ENCODE measurements around the gene RAB1A. TPM values are rescaled to one million over a fixed set of nuclear protein-coding genes. Genes with fewer than 3 reads are reported as not detected.

Gene RAB1A
- total RNA-seq, 1 experiment from 2014 or later, result 119 TPM

- Histone ChIP-seq H3K4me3 (ENCODE audit: low read depth, low read length, poor library complexity, severe bottlenecking) (no peak overlapping the region), H3K27me3 (replicated peaks; ENCODE audit: insufficient read depth, low read depth, low read length, poor library complexity) (no peaks in the 10 kb centered on the region), H3K36me3 (ENCODE audit: insufficient read depth, low read length, poor library complexity, severe bottlenecking) (no peaks in the 10 kb centered on the region), H3K9me3 (ENCODE audit: low read depth, low read length, poor library complexity, severe bottlenecking) (no peaks in the 10 kb centered on the region), H3K4me1 (ENCODE audit: insufficient read depth, low read length, poor library complexity, severe bottlenecking) (no peaks in the 10 kb centered on the region), H3K27ac (ENCODE audit: low read depth, low read length, poor library complexity, severe bottlenecking) (no peak overlapping the region)
- TF ChIP-seq, protein P1, sequence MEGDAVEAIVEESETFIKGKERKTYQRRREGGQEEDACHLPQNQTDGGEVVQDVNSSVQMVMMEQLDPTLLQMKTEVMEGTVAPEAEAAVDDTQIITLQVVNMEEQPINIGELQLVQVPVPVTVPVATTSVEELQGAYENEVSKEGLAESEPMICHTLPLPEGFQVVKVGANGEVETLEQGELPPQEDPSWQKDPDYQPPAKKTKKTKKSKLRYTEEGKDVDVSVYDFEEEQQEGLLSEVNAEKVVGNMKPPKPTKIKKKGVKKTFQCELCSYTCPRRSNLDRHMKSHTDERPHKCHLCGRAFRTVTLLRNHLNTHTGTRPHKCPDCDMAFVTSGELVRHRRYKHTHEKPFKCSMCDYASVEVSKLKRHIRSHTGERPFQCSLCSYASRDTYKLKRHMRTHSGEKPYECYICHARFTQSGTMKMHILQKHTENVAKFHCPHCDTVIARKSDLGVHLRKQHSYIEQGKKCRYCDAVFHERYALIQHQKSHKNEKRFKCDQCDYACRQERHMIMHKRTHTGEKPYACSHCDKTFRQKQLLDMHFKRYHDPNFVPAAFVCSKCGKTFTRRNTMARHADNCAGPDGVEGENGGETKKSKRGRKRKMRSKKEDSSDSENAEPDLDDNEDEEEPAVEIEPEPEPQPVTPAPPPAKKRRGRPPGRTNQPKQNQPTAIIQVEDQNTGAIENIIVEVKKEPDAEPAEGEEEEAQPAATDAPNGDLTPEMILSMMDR (conservative IDR thresholded peaks at IDR 0.05; ENCODE audit: low read depth, low read length), result no peak
- TF ChIP-seq EZH2 (IDR thresholded peaks at IDR 0.05; ENCODE audit: borderline replicate concordance, low read depth, low read length, poor library complexity, severe bottlenecking), result no peak
- BruUV-seq (replicated peaks), result no TSS peak
- ChIA-PET CTCF (no interaction called here), POLR2A (ENCODE audit: low non-redundant PET) (interaction anchor here (0.6 kb wide), 1 partner anchor 15 kb away, joined by 3 read pairs; no protein-coding TSS in a partner anchor)
- DNase-seq (ENCODE audit: low spot score), result no peak
- intact Hi-C loops (cut with micrococcal nuclease; ENCODE audit: unreplicated experiment), result no loop called here
Observed at GRCh38 chr2:65049010-65049639, 80.8 kb downstream of the RAB1A start.

- Histone ChIP-seq H3K4me1 (ENCODE audit: insufficient read depth, low read length, poor library complexity, severe bottlenecking) (no peaks in the 10 kb centered on the region), H3K36me3 (ENCODE audit: insufficient read depth, low read length, poor library complexity, severe bottlenecking) (no peaks in the 10 kb centered on the region), H3K9me3 (ENCODE audit: low read depth, low read length, poor library complexity, severe bottlenecking) (no peaks in the 10 kb centered on the region), H3K27me3 (replicated peaks; ENCODE audit: insufficient read depth, low read depth, low read length, poor library complexity) (no peaks in the 10 kb centered on the region), H3K27ac (ENCODE audit: low read depth, low read length, poor library complexity, severe bottlenecking) (no peak overlapping the region), H3K4me3 (ENCODE audit: low read depth, low read length, poor library complexity, severe bottlenecking) (no peak overlapping the region)
- ChIA-PET CTCF (interaction anchor here (0.6 to 1.5 kb wide), 2 partner anchors 18 to 129 kb away, joined by 4 to 9 read pairs; no protein-coding TSS in a partner anchor), POLR2A (ENCODE audit: low non-redundant PET) (interaction anchor here (0.6 kb wide), 1 partner anchor 9 kb away, joined by 3 read pairs; no protein-coding TSS in a partner anchor)
- intact Hi-C loops (cut with micrococcal nuclease; ENCODE audit: unreplicated experiment), result no loop called here
- TF ChIP-seq EZH2 (IDR thresholded peaks at IDR 0.05; ENCODE audit: borderline replicate concordance, low read depth, low read length, poor library complexity, severe bottlenecking), result no peak
- TF ChIP-seq, protein P1 (conservative IDR thresholded peaks at IDR 0.05; ENCODE audit: low read depth, low read length), result no peak
- BruUV-seq (replicated peaks), result no TSS peak
- DNase-seq (ENCODE audit: low spot score), result no peak
Observed at GRCh38 chr2:65046633-65047407, 83.1 kb downstream of the RAB1A start.

GRCh38 chr2:65045651-65046050 lies 84.3 kb downstream of the RAB1A start:
- Histone ChIP-seq H3K27ac (ENCODE audit: low read depth, low read length, poor library complexity, severe bottlenecking) (no peak overlapping the region), H3K36me3 (ENCODE audit: insufficient read depth, low read length, poor library complexity, severe bottlenecking) (no peaks in the 10 kb centered on the region), H3K4me3 (ENCODE audit: low read depth, low read length, poor library complexity, severe bottlenecking) (no peak overlapping the region), H3K27me3 (replicated peaks; ENCODE audit: insufficient read depth, low read depth, low read length, poor library complexity) (no peaks in the 10 kb centered on the region), H3K9me3 (ENCODE audit: low read depth, low read length, poor library complexity, severe bottlenecking) (no peaks in the 10 kb centered on the region), H3K4me1 (ENCODE audit: insufficient read depth, low read length, poor library complexity, severe bottlenecking) (no peaks in the 10 kb centered on the region)
- no TSS peak for BruUV-seq (replicated peaks)
- intact Hi-C loops (cut with micrococcal nuclease; ENCODE audit: unreplicated experiment), result no loop called here
- no peak for TF ChIP-seq EZH2 (IDR thresholded peaks at IDR 0.05; ENCODE audit: borderline replicate concordance, low read depth, low read length, poor library complexity, severe bottlenecking)
- TF ChIP-seq, protein P1 (conservative IDR thresholded peaks at IDR 0.05; ENCODE audit: low read depth, low read length), result no peak
- CTCF ChIA-PET, result no interaction called here
- no peak for DNase-seq (ENCODE audit: low spot score)
- POLR2A ChIA-PET (ENCODE audit: low non-redundant PET), result no interaction called here

All from A673 (cell line).